Cardiac fibroblast (primary cell): Measurements from ENCODE around the gene CDK6.

Experiments used
- DNase-seq, 2 donors: peaks; one replicate each; pipeline versions ENCODE4 v3.0.0 to v3.0.0-alpha.2; 2010; ENCODE audit warnings: low read depth in 2 of 2
- H3K4me3 ChIP-seq, 2 donors: replicated peaks in 1 of 2; 1 replicate in 1 of 2; 2 replicates in 1 of 2; pipeline ENCODE4 v1.5.1; 2011; ENCODE audit warnings: low read depth in 2 of 2, low read length in 2 of 2, mild to moderate bottlenecking in 2 of 2, moderate library complexity in 1 of 2
- CTCF ChIP-seq: IDR thresholded peaks from one replicate; pipeline ENCODE4 v1.5.1; 2011; ENCODE audit warnings: low read depth, mild to moderate bottlenecking, low read length, inconsistent platforms

CDK6 gene

GRCh38 chr7:92708111-92709042 is 128.0 kb downstream of the CDK6 start:
- no peak overlapping the region for H3K4me3 ChIP-seq
- no peak for DNase-seq
- TF ChIP-seq CTCF: no peak

GRCh38 chr7:92707435-92707834 is 128.9 kb downstream of the CDK6 start:
- TF ChIP-seq CTCF: no peak
- H3K4me3 ChIP-seq: no peak overlapping the region
- no peak for DNase-seq

DNA sequence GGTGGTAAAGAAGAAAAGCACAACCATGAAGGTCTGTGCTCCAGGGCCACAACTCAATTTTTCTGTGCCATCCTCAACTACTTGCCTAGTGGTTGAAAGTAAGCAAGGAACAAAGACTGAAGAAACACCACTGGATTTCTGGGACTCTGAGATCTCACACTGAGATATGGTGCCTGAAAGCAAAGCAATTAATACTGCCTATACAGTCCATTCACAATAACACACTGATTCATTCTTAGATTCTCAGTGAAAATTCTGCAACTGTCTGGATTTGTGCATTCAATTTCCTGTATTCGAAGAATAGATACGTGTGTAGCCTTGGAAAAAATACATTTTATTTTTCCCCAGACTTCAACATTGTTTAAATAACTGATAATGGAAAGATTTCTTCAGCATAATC is 129.8 kb downstream of the CDK6 start:
- H3K4me3 ChIP-seq: no peak overlapping the region
- no peak for DNase-seq
- TF ChIP-seq CTCF: no peak

DNA sequence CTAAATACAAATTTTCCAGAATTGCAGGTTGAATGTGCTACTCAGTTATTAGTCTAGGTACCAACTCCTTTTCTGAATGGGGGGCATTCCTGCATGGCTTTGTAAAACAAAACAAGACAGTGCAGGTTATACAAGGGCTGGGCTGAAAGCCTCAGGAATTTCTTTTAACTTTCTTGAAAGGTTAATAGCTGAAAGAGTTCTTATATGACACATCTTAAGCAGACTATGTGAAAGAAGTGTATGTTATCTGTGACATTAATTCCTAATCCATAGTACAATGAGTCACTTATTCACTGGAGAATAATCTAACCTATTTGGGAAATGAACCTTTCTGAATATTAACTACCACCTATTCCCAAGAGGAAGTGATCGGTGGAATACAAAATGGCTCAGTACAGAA is 130.5 kb downstream of the CDK6 start:
- no peak overlapping the region for H3K4me3 ChIP-seq
- no peak for DNase-seq
- TF ChIP-seq CTCF: no peak

GRCh38 chr7:92704858-92705257 is 131.5 kb downstream of the CDK6 start:
- DNase-seq: no peak
- no peak for TF ChIP-seq CTCF
- no peak overlapping the region for H3K4me3 ChIP-seq

GRCh38 chr7:92702535-92702934 is 133.8 kb downstream of the CDK6 start:
- H3K4me3 ChIP-seq: no peak overlapping the region
- TF ChIP-seq CTCF: no peak
- no peak for DNase-seq
